H1 (cell line): Measurements from ENCODE around the gene ADAMTS9. TPM values are rescaled to one million over a fixed set of nuclear protein-coding genes. Genes with fewer than 3 reads are reported as not detected.

ENCODE experiments used
- CBX5 ChIP-seq: fragments of 300-800, 300-1000 bp; sonication (generic); IDR thresholded peaks from 2 replicates; pipeline ENCODE4 v1.7.1; 2016; ENCODE audit warnings: antibody characterized with exemption, low read length, low read depth
- CHD2 ChIP-seq: IDR thresholded peaks from 2 replicates; pipeline ENCODE4 v1.6.1; 2012; ENCODE audit warnings: low read length, improper control_type of control experiment
- CHD7 ChIP-seq: fragments of 300-600 bp; sonication (generic); IDR thresholded peaks from 2 replicates; pipeline ENCODE4 v1.7.1; 2012; ENCODE audit warnings: low read length, moderate library complexity, mild to moderate bottlenecking, inconsistent platforms; ENCODE audit not compliant: insufficient replicate concordance
- FOSL1 ChIP-seq: IDR thresholded peaks from 2 replicates; pipeline ENCODE4 v1.6.1; 2011; ENCODE audit warnings: mild to moderate bottlenecking, low read depth, low read length, moderate library complexity; ENCODE audit not compliant: insufficient read depth
- KDM1A ChIP-seq: fragments of 200-600, 300-600 bp; sonication (generic); IDR thresholded peaks from 2 replicates; pipeline ENCODE4 v1.7.1; 2016; ENCODE audit warnings: mild to moderate bottlenecking, low read length, borderline replicate concordance
- KDM5A ChIP-seq: fragments of 200-600 bp; IDR thresholded peaks from 2 replicates; pipeline ENCODE4 v1.7.1; 2012; ENCODE audit warnings: mild to moderate bottlenecking, low read length, inconsistent platforms, mixed read lengths
- RNF2 ChIP-seq: fragments of 200-900, 300-1000 bp; sonication (generic); IDR thresholded peaks from 2 replicates; pipeline ENCODE4 v1.7.1; 2016; ENCODE audit warnings: borderline replicate concordance, low read depth, mild to moderate bottlenecking, antibody characterized with exemption, low read length; ENCODE audit not compliant: poor library complexity, severe bottlenecking; ENCODE audit errors: missing control alignments
- SAP30 ChIP-seq: fragments of 300-600 bp; sonication (generic); IDR thresholded peaks from 2 replicates; pipeline ENCODE4 v1.7.1; 2012; ENCODE audit warnings: low read length, moderate library complexity, mild to moderate bottlenecking, inconsistent platforms; ENCODE audit not compliant: insufficient read depth, insufficient replicate concordance
- TBP ChIP-seq: IDR thresholded peaks from 2 replicates; pipeline ENCODE4 v1.6.1; 2011; ENCODE audit warnings: low read depth, low read length, improper control_type of control experiment
- polyA plus RNA-seq, 7 experiments: library from polyadenylated mRNA; depleted of rRNA in 3 of 7; stranded (reverse) in 5 of 7; unstranded in 2 of 7; fragments of >200 nt in 5 of 7; fragments of 200-250 nt in 2 of 7; gene quantifications; 1 replicate in 5 of 7; 2 replicates in 1 of 7; 4 replicates in 1 of 7; pipeline versions ENCODE4 v1.2.1 to v1.2.3, GENCODE V29; 2011 to 2013; ENCODE audit warnings: missing spikeins in 2 of 7, mixed read lengths in 2 of 7
- total RNA-seq: library from RNA; stranded (reverse); fragmentation: NEBNext Ultra II Directional; extraction: Animal tissue kit (Norgen Biotek cat#: 25700); gene quantifications from 2 replicates; pipeline ENCODE4 v1.2.1, GENCODE V29; 2021
- TF ChIP-seq, protein P1 (sequence below): IDR thresholded peaks from 2 replicates; pipeline ENCODE4 v1.6.1; 2011; ENCODE audit warnings: low read length, improper control_type of control experiment

Gene ADAMTS9
- total and polyA plus RNA-seq, 2 of the 8 experiments (the other 6 are each of a cell fraction or from before 2014, with no cell fraction given): 0.20 to 0.41 TPM

DNA sequence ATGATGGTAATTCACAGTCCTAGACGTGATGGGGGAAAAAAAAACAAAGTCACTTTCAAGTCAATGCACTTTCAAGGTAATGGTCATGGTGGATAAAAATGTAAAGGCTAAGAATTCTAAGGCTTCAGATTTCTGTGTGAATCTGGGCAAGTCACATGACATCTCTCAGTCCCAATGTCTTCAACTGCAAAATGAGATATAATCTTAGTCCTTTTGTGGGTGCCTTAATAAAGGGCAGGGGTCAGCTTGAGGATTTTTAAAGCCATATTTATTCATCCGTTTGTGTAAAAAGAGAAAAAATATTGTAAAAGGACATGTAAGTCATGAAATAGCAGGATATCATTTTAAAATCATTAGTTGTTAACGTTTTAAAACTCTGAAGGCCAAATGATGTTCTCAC, 83.5 kb downstream of the ADAMTS9 start (continued):
- TF ChIP-seq CHD7 (no peak), CHD2 (no peak), RNF2 (no peak), SAP30 (no peak), KDM1A (no peak), FOSL1 (no peak), KDM5A (no peak), CBX5 (no peak), TBP (no peak)
- TF ChIP-seq, protein P1, sequence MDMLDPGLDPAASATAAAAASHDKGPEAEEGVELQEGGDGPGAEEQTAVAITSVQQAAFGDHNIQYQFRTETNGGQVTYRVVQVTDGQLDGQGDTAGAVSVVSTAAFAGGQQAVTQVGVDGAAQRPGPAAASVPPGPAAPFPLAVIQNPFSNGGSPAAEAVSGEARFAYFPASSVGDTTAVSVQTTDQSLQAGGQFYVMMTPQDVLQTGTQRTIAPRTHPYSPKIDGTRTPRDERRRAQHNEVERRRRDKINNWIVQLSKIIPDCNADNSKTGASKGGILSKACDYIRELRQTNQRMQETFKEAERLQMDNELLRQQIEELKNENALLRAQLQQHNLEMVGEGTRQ: no peak
